ENCODE data around the gene STPG1.

Gene STPG1

DNA sequence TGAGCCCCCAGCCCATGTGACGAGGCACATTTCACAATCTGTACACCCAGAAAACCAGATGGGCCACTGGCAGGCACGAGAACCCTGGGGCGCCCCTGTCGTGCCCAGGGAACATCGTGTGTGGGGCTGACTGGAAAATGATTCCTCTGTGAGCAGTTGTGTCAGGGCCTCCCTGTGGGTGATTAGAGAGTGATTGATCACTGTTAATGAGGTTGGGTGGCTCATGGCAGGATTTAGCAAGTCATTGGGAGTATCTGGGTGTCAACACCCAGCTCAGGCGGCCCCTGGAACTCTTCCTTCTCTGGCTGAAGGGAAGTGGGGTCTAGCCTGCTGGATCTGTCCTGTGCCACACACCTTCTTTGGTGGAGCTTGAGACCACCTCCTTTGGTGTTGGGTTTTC is 88.7 kb downstream of the STPG1 start:
- H3K4me3 ChIP-seq, result no peak overlapping the region
- no peaks in the 10 kb centered on the region for H3K36me3 ChIP-seq
- DNase-seq, result no peak
- H3K27ac ChIP-seq, result no peak overlapping the region
- intact Hi-C loops (cut with DNase I; ENCODE audit: low total_unique reads), result no loop called here
- TF ChIP-seq CTCF (IDR thresholded peaks at IDR 0.05), result no peak
- H3K4me1 ChIP-seq, result peaks cover 0 to 22% (median 13%) of the 10 kb centered on the region in 4 donors
- no peaks in the 10 kb centered on the region for H3K9me3 ChIP-seq
- peaks cover 0 to 19% of the 10 kb centered on the region in 2 donors for H3K27me3 ChIP-seq

DNA sequence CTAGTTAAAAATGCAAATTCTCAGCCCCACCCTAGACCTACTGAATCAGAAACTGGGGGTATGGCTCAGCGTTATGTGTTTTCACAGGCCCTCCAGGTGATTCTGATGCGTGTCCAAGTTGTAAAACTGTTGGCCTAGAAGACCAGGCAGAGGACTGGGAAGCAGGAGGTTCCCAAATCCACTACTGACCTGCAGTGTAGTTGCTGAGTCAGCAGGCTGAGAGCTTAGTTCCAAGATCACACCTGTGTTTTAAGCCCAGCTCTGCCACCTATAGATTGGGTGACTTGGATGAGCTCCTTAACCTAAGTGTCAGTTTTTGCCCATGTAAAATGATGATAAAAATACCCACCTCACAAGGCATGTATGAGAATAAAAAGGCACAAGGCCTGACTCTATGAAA is 90.3 kb downstream of the STPG1 start:
- Histone ChIP-seq H3K36me3 (no peaks in the 10 kb centered on the region), H3K27ac (no peak overlapping the region), H3K4me3 (no peak overlapping the region), H3K27me3 (peaks cover 0 to 32% of the 10 kb centered on the region in 2 donors), H3K9me3 (no peaks in the 10 kb centered on the region), H3K4me1 (peaks cover 0 to 29% (median 16%) of the 10 kb centered on the region in 4 donors)
- no peak for DNase-seq
- no peak for TF ChIP-seq CTCF (IDR thresholded peaks at IDR 0.05)
- intact Hi-C loops (cut with DNase I; ENCODE audit: low total_unique reads), result no loop called here

DNA sequence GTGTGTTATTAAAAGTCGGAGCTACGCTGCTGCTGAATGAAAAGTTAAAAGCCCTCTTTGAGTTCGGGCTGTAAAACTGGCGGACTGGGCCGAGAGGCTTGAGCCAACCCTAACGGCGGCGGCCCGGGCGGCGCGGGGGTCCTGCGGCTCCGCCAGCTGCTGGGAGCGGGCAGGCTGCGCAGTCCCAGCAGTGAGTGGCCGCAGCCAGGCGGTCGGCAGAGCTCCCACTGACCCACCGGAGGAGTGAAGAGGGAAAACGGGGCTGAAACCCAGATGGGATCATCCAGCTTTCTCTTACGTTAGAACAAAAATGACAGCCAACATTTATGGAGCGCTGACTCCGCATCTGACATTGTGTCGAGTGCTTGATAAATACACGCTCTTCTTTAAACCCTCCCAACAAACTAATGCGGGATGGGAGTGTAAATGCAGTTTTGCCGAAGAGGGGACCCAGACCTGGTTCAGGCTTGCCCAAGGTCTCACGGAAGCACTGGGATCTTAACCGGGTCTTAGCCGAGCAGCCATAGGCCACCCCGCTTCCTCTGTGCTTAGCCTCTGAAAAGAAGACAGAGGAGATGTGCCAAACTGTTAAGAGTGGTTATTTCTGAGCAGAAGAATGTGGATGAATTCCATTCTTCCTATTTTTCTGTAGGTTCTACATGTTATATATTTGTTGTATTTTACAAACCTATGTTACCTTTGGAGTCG is 91.0 kb downstream of the STPG1 start:
- Histone ChIP-seq H3K27me3 (peaks cover 0 to 39% of the 10 kb centered on the region in 2 donors), H3K9me3 (no peaks in the 10 kb centered on the region), H3K27ac (peak overlapping the region in 1 of 2 donors; percentile 54), H3K4me3 (peak overlapping the region; percentile 53 to 63), H3K36me3 (no peaks in the 10 kb centered on the region), H3K4me1 (peaks cover 0 to 33% (median 16%) of the 10 kb centered on the region in 4 donors)
- no peak for DNase-seq
- intact Hi-C loops (cut with DNase I; ENCODE audit: low total_unique reads), result no loop called here
- no peak for TF ChIP-seq CTCF (IDR thresholded peaks at IDR 0.05)

DNA sequence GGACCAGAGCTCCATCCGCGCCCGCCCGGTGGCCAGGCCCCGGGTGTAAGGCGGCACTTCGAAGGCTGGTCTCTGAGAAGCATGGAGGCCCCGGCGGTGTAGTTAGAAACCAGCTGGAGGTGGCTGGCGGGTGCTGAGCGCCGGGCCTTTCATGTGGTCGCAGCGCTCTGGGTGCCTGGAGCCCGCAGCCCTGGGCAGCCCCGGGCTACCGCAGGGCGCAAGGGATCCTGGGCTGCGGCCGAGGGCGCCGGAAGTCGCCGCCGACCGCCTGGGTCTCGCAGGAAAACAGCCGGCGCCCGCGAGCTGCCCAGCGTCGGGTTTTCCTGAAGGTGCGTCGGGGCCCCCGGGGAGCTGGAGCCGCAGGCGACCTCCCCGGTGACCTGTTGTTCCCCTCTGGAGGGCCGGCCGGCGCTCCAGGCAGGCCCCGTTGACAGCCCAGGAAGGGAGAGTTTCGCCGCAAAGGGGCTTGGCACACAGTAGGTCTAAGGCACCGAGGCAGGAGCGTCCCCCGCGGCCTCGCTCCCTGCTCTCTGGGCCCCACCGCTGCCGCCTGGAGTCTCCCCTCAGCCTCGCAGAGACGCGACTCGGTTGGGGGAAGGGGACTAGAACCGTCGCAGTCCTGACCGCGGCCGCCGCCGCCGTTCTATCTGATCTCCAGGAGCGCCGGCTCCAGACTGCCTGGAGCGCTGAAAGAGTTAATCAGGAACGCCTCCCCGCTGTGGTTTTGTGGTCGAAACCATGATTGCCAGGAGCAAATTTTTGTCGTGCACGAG is 91.7 kb downstream of the STPG1 start:
- intact Hi-C loops (cut with DNase I; ENCODE audit: low total_unique reads), result no loop called here
- H3K4me3 ChIP-seq, result peak overlapping the region; percentile 53 to 63

GRCh38 chr1:24321126-24321525 is 92.5 kb downstream of the STPG1 start:
- H3K4me3 ChIP-seq, result no peak overlapping the region

More for the DNA sequence above, 91.7 kb downstream of the STPG1 start:
- TF ChIP-seq CTCF (IDR thresholded peaks at IDR 0.05), result no peak
- peaks cover 0 to 33% (median 16%) of the 10 kb centered on the region in 4 donors for H3K4me1 ChIP-seq
- H3K9me3 ChIP-seq, result no peaks in the 10 kb centered on the region
- peaks cover 0 to 46% of the 10 kb centered on the region in 2 donors for H3K27me3 ChIP-seq
- peak overlapping the region in 1 of 2 donors; percentile 54 for H3K27ac ChIP-seq
- peak in 1 of 2 donors; percentile 42 for DNase-seq
- H3K36me3 ChIP-seq, result no peaks in the 10 kb centered on the region

More at GRCh38 chr1:24321126-24321525, 92.5 kb downstream of the STPG1 start:
- H3K27me3 ChIP-seq, result peaks cover 0 to 51% of the 10 kb centered on the region in 2 donors
- no peak for DNase-seq
- no peaks in the 10 kb centered on the region for H3K9me3 ChIP-seq
- TF ChIP-seq CTCF (IDR thresholded peaks at IDR 0.05), result no peak
- peaks cover 0 to 33% (median 16%) of the 10 kb centered on the region in 4 donors for H3K4me1 ChIP-seq
- intact Hi-C loops (cut with DNase I; ENCODE audit: low total_unique reads), result no loop called here
- H3K36me3 ChIP-seq, result no peaks in the 10 kb centered on the region
- no peak overlapping the region for H3K27ac ChIP-seq

Data from tibial artery (tissue), 4 donors.